ENCODE measurements around the gene PAX1.

DNA sequence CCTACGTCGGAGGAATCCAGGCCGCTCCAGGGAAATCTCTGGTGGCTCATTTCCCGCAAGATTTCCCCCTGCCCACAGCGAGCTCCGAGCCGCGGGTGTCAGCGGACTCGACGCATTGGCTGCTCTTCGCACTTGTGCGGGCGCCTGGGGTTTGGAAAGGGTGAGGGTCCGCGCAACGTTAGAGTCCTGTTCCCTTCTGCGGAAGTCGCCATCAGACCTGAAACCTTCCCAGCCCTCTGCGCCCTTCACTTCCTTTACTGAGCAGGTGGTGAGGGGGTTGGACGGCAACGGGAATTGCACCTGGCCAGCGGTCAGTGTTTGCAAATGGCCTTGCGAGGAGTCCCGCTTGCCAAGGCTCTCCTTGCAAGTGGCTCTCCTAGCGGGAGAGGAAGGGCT lies 8.4 kb downstream of the PAX1 start:
- TF ChIP-seq KAT7 (CRISPR knock-in tag; IDR thresholded peaks at IDR 0.05; ENCODE audit: borderline replicate concordance) (no peak), ZNF671 (CRISPR knock-in tag; IDR thresholded peaks at IDR 0.05) (no peak), HMGA2 (CRISPR knock-in tag; IDR thresholded peaks at IDR 0.05) (no peak), PRRX2 (CRISPR knock-in tag; IDR thresholded peaks at IDR 0.05) (no peak), ZNF232 (CRISPR knock-in tag; IDR thresholded peaks at IDR 0.05) (no peak), FOXK1 (CRISPR knock-in tag; IDR thresholded peaks at IDR 0.05) (no peak), CBFB (CRISPR knock-in tag; IDR thresholded peaks at IDR 0.05; ENCODE audit: low read depth) (no peak)
- TF ChIP-seq, protein P1, sequence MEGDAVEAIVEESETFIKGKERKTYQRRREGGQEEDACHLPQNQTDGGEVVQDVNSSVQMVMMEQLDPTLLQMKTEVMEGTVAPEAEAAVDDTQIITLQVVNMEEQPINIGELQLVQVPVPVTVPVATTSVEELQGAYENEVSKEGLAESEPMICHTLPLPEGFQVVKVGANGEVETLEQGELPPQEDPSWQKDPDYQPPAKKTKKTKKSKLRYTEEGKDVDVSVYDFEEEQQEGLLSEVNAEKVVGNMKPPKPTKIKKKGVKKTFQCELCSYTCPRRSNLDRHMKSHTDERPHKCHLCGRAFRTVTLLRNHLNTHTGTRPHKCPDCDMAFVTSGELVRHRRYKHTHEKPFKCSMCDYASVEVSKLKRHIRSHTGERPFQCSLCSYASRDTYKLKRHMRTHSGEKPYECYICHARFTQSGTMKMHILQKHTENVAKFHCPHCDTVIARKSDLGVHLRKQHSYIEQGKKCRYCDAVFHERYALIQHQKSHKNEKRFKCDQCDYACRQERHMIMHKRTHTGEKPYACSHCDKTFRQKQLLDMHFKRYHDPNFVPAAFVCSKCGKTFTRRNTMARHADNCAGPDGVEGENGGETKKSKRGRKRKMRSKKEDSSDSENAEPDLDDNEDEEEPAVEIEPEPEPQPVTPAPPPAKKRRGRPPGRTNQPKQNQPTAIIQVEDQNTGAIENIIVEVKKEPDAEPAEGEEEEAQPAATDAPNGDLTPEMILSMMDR (IDR thresholded peaks at IDR 0.05): no peak
- TF ChIP-seq, protein P2, sequence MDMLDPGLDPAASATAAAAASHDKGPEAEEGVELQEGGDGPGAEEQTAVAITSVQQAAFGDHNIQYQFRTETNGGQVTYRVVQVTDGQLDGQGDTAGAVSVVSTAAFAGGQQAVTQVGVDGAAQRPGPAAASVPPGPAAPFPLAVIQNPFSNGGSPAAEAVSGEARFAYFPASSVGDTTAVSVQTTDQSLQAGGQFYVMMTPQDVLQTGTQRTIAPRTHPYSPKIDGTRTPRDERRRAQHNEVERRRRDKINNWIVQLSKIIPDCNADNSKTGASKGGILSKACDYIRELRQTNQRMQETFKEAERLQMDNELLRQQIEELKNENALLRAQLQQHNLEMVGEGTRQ (CRISPR knock-in tag; IDR thresholded peaks at IDR 0.05): no peak
- TF ChIP-seq, protein P3, sequence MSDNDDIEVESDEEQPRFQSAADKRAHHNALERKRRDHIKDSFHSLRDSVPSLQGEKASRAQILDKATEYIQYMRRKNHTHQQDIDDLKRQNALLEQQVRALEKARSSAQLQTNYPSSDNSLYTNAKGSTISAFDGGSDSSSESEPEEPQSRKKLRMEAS (CRISPR knock-in tag; IDR thresholded peaks at IDR 0.05): no peak
- TF ChIP-seq, protein P4, sequence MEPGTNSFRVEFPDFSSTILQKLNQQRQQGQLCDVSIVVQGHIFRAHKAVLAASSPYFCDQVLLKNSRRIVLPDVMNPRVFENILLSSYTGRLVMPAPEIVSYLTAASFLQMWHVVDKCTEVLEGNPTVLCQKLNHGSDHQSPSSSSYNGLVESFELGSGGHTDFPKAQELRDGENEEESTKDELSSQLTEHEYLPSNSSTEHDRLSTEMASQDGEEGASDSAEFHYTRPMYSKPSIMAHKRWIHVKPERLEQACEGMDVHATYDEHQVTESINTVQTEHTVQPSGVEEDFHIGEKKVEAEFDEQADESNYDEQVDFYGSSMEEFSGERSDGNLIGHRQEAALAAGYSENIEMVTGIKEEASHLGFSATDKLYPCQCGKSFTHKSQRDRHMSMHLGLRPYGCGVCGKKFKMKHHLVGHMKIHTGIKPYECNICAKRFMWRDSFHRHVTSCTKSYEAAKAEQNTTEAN (CRISPR knock-in tag; IDR thresholded peaks at IDR 0.05): no peak
- TF ChIP-seq, protein P5, sequence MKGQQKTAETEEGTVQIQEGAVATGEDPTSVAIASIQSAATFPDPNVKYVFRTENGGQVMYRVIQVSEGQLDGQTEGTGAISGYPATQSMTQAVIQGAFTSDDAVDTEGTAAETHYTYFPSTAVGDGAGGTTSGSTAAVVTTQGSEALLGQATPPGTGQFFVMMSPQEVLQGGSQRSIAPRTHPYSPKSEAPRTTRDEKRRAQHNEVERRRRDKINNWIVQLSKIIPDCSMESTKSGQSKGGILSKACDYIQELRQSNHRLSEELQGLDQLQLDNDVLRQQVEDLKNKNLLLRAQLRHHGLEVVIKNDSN (CRISPR knock-in tag; IDR thresholded peaks at IDR 0.05): no peak

All from WTC11 (cell line).